Subcutaneous abdominal adipose tissue (tissue), 5 donors: Measurements from ENCODE around the gene MGRN1.

Source experiments
- H3K27ac ChIP-seq: one replicate; pipeline ENCODE4 v1.7.0; 2013; ENCODE audit warnings: low read depth, mild to moderate bottlenecking, inconsistent platforms, low read length, moderate library complexity
- H3K27me3 ChIP-seq, 5 donors: one replicate each; pipeline ENCODE4 v1.7.0; 2013; ENCODE audit warnings: low read length in 5 of 5, inconsistent platforms in 1 of 5; ENCODE audit not compliant: control insufficient read depth in 5 of 5, insufficient read depth in 4 of 5
- H3K36me3 ChIP-seq, 5 donors: one replicate each; pipeline ENCODE4 v1.7.0; 2013; ENCODE audit warnings: low read length in 5 of 5; ENCODE audit not compliant: control insufficient read depth in 5 of 5, insufficient read depth in 5 of 5
- H3K4me1 ChIP-seq, 5 donors: one replicate each; pipeline ENCODE4 v1.7.0; 2013; ENCODE audit warnings: low read length in 5 of 5, mild to moderate bottlenecking in 3 of 5, moderate library complexity in 1 of 5; ENCODE audit not compliant: control insufficient read depth in 5 of 5, insufficient read depth in 5 of 5
- H3K4me3 ChIP-seq, 5 donors: one replicate each; pipeline ENCODE4 v1.7.0; 2013; ENCODE audit warnings: low read length in 5 of 5, low read depth in 1 of 5
- H3K9ac ChIP-seq, 5 donors: one replicate each; pipeline ENCODE4 v1.7.0; 2013; ENCODE audit warnings: low read length in 5 of 5, mild to moderate bottlenecking in 4 of 5, moderate library complexity in 3 of 5
- H3K9me3 ChIP-seq, 5 donors: one replicate each; pipeline ENCODE4 v1.7.0; 2013; ENCODE audit warnings: low read length in 5 of 5; ENCODE audit not compliant: control insufficient read depth in 5 of 5
- donor health status: healthy.
- donor health status: healthy.
- donor health status: healthy.
- donor health status: healthy.
- donor health status: healthy.

Gene MGRN1

DNA sequence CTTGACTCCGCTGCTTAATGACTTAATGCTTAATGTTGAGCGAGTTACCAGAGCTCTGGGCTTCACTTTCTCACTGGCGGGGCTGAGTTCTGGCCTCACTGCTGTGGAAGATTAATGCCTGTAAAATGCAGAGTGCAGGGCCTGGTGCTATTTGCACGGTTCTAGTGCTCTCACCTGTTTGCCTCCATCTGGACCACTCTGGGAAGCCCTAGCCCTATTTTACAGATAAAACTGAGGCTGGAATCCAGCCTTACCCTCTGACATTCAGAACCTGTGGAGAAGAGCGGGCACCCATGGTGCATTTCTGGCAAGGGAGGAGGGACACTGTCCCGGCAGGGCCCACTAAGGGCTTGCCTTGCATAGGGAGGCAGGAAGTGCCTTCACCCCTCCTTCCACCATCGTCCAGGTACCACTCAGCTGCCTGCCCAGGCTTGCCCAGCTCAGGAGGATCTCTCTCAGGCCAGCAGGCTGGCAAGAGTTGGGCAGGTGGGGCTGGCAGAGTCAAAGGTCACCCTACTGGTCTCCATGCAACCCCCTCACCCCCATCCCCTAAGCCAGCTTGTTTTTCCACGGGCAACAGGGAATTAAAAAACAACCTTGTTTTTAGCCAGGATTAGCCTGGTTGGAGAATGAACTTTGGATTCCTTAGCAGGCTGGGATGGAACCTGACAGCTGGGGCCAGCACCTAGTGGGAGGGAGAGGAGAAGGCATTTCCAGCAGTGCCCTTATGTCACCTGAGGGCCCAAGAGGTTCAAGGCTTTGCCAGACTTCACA lies 5.8 kb upstream of the MGRN1 start:
- Histone ChIP-seq H3K9ac (no peak overlapping the region), H3K36me3 (peaks cover 0 to 3% (median 0%) of the 10 kb centered on the region in 5 donors), H3K27ac (no peak overlapping the region), H3K27me3 (peaks cover 0 to 3% (median 0%) of the 10 kb centered on the region in 5 donors), H3K9me3 (no peaks in the 10 kb centered on the region), H3K4me1 (peaks cover 12 to 43% (median 34%) of the 10 kb centered on the region in 5 donors), H3K4me3 (no peak overlapping the region)

DNA sequence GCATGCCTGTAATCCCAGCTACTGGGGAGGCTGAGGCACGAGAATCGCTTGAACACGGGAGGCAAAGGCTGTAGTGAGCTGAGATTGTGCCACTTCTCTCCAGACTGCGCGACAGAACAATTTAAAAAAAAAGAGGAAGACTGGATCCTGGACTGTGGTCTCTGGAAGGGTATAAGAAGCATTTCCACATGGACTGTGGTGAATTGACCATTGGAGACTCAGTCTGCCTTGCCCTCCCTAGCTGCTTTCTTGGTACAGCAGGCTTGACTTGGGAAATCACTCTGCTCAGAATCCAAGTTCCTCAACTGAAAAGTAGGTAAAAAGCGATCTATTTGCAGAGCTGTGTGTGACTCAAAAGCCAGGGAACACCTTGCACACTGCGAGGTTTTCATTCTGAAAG lies 1.0 kb upstream of the MGRN1 start:
- H3K27ac ChIP-seq: peak overlapping the region; percentile 88

DNA sequence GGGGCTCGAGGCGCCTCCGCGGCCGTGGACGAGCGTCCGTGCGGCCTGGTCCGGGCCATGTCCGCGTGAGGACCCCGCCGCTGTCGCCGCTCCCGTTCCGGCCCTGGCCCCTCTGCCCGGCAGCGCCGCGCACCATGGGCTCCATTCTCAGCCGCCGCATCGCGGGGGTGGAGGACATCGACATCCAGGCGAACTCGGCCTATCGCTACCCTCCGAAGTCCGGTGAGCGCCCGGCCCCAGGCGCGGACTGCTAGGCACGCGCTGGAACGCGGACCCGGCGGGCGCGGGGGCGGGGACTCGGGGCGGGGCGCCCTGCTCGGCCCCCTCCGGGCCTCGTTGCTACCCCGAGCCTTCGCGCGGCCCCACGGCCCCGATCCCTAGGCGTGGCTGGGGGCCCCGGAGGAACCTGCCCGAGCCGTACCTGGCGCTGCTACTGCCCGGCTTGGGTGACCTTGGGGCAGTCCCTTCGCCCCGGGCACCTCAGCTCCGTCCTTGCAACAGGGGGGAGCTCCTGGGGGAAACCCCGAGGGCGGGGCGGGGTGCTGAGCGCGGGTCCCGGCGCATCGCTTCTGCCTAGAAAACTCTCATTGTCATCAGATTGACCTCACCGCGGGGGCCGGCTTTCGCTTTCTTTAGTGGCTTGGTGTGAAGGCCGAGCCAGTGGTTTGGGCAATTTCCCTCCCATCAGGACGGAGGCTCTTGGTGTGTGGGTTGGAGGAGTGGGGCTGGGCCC lies 367 bp downstream of the MGRN1 start:
- H3K9ac ChIP-seq: peak overlapping the region; percentile 89 to 100 (median 95)
- H3K36me3 ChIP-seq: peaks cover 0 to 3% (median 0%) of the 10 kb centered on the region in 5 donors
- H3K4me3 ChIP-seq: peak overlapping the region; percentile 74 to 95 (median 88)
- H3K27ac ChIP-seq: peak overlapping the region; percentile 88
- peaks cover 0 to 4% (median 0%) of the 10 kb centered on the region in 5 donors for H3K9me3 ChIP-seq
- H3K27me3 ChIP-seq: peaks cover 0 to 8% (median 0%) of the 10 kb centered on the region in 5 donors
- H3K4me1 ChIP-seq: peaks cover 20 to 33% (median 29%) of the 10 kb centered on the region in 5 donors

More for the DNA sequence above, 1.0 kb upstream of the MGRN1 start:
- peaks cover 0 to 4% (median 0%) of the 10 kb centered on the region in 5 donors for H3K9me3 ChIP-seq
- peak overlapping the region in 3 of 5 donors; percentile 89 to 100 (median 91) for H3K9ac ChIP-seq
- H3K4me3 ChIP-seq: peak overlapping the region; percentile 48 to 94 (median 80)
- peaks cover 0 to 3% (median 2%) of the 10 kb centered on the region in 5 donors for H3K36me3 ChIP-seq
- peaks cover 0 to 8% (median 0%) of the 10 kb centered on the region in 5 donors for H3K27me3 ChIP-seq
- H3K4me1 ChIP-seq: peaks cover 20 to 33% (median 29%) of the 10 kb centered on the region in 5 donors

DNA sequence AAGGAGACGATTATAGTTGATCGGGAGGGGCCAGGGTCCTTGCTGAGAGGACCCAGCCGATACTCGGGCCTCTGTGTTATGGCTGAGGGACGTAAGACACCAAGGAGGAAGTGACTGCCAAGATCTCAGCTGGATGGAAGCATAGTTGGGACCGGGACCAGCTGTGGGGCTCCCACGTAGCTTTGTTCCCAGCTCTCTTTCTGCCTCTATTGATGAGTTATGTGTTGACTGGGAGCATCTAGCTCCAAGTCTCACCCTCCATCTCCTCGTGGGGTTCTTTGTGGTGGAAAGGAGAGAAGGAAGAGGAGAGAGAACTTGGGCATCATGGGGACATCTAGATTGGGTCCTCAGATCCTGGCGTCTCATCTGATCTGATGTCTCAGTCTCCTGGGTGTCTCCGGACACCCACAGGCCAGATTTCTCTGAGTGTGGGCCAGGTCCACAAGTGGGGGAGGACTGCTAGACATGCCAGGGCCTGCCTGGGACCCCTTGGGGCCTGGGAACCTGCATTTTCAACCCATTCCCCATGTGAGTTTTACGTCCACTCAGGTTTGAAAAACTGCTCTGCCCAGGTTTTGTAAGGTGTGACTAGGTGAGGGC lies 1.0 kb downstream of the MGRN1 start:
- Histone ChIP-seq H3K9ac (peak overlapping the region; percentile 89 to 99 (median 95)), H3K27ac (peak overlapping the region; percentile 88), H3K27me3 (peaks cover 0 to 8% (median 0%) of the 10 kb centered on the region in 5 donors), H3K4me3 (peak overlapping the region; percentile 74 to 95 (median 88)), H3K4me1 (peaks cover 20 to 33% (median 29%) of the 10 kb centered on the region in 5 donors), H3K36me3 (peaks cover 0 to 3% (median 0%) of the 10 kb centered on the region in 5 donors), H3K9me3 (peaks cover 0 to 4% (median 0%) of the 10 kb centered on the region in 5 donors)

DNA sequence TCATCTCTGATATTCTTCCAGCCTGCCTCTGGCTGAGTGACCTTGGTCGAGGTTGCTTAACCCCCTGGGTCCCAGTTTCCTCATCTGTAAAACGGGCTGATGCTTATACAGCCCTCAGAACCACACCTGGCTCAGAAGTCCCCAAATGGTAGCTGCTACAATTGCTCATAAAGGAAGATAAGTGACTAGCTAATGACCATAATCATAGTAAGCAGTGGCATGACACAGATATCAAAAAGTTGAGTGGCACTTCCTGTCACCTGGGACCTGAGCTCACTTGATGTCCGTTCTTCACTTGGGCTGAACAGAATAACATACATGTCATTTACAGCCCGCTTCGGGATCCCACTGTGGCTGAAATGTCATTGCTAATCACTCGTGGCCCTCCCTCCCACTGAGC lies 1.8 kb downstream of the MGRN1 start:
- Histone ChIP-seq H3K27me3 (peaks cover 0 to 8% (median 0%) of the 10 kb centered on the region in 5 donors), H3K9me3 (peaks cover 0 to 4% (median 0%) of the 10 kb centered on the region in 5 donors), H3K4me1 (peaks cover 20 to 33% (median 29%) of the 10 kb centered on the region in 5 donors), H3K36me3 (peaks cover 0 to 3% (median 0%) of the 10 kb centered on the region in 5 donors), H3K4me3 (peak overlapping the region; percentile 74 to 95 (median 88)), H3K9ac (peak overlapping the region; percentile 89 to 99 (median 95)), H3K27ac (peak overlapping the region; percentile 88)

DNA sequence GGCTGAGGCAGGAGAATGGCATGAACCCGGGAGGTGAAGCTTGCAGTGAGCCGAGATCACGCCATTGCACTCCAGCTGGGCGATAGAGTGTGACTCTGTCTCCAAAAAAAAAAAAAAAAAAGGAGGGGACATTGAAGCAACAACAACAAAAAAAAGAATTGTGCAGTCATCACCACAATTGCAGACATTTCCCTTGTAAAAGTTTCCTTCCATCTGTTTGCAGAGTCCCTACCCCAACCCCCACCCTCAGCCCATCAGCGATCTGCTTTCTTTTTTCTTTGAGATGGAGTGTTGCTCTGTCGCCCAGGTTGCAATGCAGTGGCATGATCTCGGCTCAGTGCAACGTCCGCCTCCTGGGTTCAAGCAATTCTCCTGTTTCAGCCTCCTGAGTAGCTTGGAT lies 3.7 kb downstream of the MGRN1 start:
- no peak overlapping the region for H3K9ac ChIP-seq
- H3K9me3 ChIP-seq: peaks cover 0 to 4% (median 0%) of the 10 kb centered on the region in 5 donors

DNA sequence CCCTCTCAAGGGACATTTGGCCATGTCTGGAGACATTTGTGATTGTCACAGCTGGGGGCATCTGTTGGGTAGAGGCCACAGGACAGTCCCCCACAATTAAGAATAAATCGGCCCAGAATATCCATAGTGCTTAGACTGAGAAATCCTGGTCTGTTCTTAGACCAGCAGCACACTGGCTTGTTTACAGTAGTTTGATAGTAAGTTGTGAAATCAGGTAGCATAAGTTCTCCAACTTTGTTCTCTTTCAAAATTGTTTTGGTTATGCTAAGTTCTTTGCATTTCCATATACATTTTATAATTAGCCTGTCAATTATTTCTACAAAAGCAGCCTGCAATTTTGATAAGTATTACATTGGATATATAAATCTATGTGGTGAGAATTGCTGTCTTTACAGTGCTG lies 6.8 kb downstream of the MGRN1 start:
- peaks cover 0 to 11% (median 6%) of the 10 kb centered on the region in 5 donors for H3K36me3 ChIP-seq

More for the DNA sequence above, 3.7 kb downstream of the MGRN1 start:
- Histone ChIP-seq H3K4me3 (no peak overlapping the region), H3K27ac (no peak overlapping the region), H3K4me1 (peaks cover 18 to 32% (median 28%) of the 10 kb centered on the region in 5 donors), H3K36me3 (peaks cover 0 to 3% (median 0%) of the 10 kb centered on the region in 5 donors), H3K27me3 (peaks cover 0 to 8% (median 0%) of the 10 kb centered on the region in 5 donors)

DNA sequence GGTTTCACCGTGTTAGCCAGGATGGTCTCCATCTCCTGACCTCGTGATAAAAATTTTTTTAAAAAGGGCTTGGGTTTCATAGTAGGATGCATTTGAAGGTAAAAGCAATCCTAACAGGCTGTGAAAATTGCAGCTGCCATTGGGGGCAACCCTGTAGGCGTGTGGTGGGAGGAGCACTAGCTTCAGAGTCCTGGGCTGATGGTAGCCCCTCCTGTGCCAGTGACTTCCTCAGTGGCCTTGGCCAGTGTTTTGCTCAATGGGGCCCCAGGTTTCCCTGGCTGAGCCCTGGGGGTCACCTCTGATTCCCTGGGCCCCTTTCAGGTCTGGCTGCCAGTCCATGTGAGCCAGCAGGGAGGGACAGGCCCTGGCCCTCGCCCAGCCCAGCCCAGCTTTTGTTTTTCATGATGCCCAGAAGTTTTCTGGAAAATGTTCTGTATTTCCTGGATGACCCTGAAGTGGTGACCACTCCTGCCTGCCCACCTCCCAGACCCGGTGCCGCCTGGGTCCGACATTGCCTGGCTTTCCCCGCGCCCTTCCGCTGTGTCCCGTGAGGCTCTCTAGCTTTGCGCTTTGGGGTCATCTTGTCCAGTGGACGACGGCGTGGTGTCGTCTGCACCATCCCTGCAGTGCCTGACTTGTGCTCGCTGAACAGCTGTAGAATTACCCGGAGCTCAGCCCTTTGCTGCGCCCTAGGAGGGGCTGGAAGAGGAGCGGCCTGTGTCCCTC lies 9.4 kb downstream of the MGRN1 start:
- Histone ChIP-seq H3K27ac (no peak overlapping the region), H3K27me3 (no peaks in the 10 kb centered on the region), H3K36me3 (peaks cover 0 to 16% (median 6%) of the 10 kb centered on the region in 5 donors)

More for the DNA sequence above, 6.8 kb downstream of the MGRN1 start:
- H3K27ac ChIP-seq: no peak overlapping the region
- no peak overlapping the region for H3K9ac ChIP-seq
- H3K4me3 ChIP-seq: no peak overlapping the region
- H3K27me3 ChIP-seq: no peaks in the 10 kb centered on the region
- H3K9me3 ChIP-seq: peaks cover 0 to 3% (median 0%) of the 10 kb centered on the region in 5 donors
- peaks cover 0 to 11% (median 6%) of the 10 kb centered on the region in 5 donors for H3K4me1 ChIP-seq

DNA sequence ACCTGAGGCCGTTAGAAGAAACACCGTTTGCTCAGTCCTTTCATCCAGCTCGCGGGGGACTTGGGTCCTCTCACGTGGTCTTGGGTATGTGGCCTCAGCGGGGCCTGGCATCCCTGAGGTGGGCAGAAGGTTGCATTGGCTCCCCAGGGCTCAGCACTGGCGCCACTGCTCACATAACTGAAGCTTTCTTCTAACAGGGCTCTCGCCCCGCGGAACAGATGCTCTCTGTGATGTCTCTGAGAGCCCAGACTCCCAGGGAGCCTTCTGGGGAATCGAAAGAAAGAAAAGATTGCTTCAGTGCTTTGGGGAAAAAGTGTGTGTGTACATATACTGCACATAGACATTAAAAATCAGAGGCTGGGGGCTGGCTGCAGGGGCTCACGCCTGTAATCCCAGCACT lies 10.1 kb downstream of the MGRN1 start:
- H3K4me3 ChIP-seq: no peak overlapping the region
- H3K27ac ChIP-seq: no peak overlapping the region
- H3K27me3 ChIP-seq: no peaks in the 10 kb centered on the region
- H3K9me3 ChIP-seq: peaks cover 0 to 3% (median 0%) of the 10 kb centered on the region in 5 donors
- H3K9ac ChIP-seq: no peak overlapping the region
- peaks cover 0 to 17% (median 7%) of the 10 kb centered on the region in 5 donors for H3K4me1 ChIP-seq
- peaks cover 0 to 16% (median 6%) of the 10 kb centered on the region in 5 donors for H3K36me3 ChIP-seq

More for the DNA sequence above, 9.4 kb downstream of the MGRN1 start:
- peaks cover 0 to 3% (median 0%) of the 10 kb centered on the region in 5 donors for H3K9me3 ChIP-seq
- H3K4me3 ChIP-seq: no peak overlapping the region
- peaks cover 0 to 11% (median 5%) of the 10 kb centered on the region in 5 donors for H3K4me1 ChIP-seq
- H3K9ac ChIP-seq: no peak overlapping the region
